ENCODE results near the gene SIK1. TPM values are rescaled to one million over a fixed set of nuclear protein-coding genes. Genes with fewer than 3 reads are reported as not detected.
"Not testable (repeated sequence)": the region's sequence is repeated elsewhere in the genome, so short reads cannot be mapped to it uniquely, and the experiment has no call there.

SIK1 gene
- total RNA-seq, 2 donors from 2014 or later, result 3.7 to 8.4 TPM

DNA sequence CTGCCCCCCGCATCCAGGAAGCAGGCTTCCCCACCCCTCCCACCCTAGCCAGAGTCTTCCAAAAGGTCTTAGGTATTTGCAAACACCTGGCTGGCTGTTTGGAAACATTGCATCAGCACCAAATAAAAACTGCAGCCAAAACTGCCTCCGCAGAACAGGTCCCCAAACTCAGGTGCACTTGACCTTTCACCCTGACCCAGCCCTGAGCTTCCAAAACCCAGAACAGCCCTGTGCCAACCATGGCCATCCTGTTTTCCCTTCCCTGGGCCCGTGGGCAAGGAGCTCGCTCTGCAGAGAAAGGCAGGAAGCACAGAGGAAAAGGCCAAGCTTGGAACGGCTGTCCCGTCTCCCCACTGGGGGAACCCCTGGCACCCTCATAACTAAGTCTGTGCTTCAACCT is 2.0 kb upstream of the SIK1 start:
- H3K9me3 ChIP-seq; H3K4me1 ChIP-seq; H3K4me3 ChIP-seq; H3K36me3 ChIP-seq; H3K27me3 ChIP-seq; H3K27ac ChIP-seq; H3K9ac ChIP-seq (ENCODE audit: low read depth in 2 of 2, low read length in 2 of 2); DNase-seq; intact Hi-C loops (cut with DNase I): not testable (repeated sequence)

DNA sequence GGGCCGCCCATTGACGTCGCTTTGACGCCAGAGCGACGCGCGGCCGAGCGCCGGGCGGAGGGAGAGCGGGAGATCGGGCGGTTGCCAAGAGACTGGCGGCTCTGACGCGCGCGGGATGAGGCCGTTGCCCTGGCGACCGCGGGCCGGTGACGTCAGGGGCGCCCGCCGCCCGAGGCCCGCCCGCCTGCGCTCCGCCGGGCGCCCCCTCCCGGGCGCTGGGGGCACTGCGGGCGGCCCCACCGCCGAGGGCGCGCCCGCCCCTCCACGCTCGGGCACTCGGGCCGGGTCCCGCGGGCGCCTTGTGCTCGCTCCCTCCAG is 270 bp upstream of the SIK1 start:
- H3K27me3 ChIP-seq; intact Hi-C loops (cut with DNase I); H3K9ac ChIP-seq (ENCODE audit: low read depth in 2 of 2, low read length in 2 of 2); H3K4me1 ChIP-seq; DNase-seq; H3K36me3 ChIP-seq; H3K27ac ChIP-seq; H3K4me3 ChIP-seq; H3K9me3 ChIP-seq: not testable (repeated sequence)

DNA sequence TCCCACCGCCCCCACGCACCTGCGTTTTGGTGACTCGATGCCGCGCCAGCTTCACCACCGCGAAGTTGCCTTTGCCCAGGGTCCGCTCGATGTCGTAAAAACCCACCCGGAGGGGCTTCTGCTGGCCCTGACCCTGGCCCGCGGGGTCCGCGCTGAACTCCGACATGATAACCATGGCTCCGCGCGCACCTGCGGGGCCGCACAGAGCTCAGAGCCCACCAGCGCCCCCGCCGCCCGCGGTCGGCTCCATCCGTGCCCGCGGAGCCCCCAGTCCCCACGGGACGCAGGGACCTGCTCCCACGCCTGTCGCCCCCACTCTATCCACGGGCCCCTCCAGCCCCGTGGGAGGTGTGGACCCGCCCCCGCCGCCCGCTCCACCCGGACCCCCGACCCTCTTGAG is 927 bp downstream of the SIK1 start:
- intact Hi-C loops (cut with DNase I); H3K27ac ChIP-seq: not testable (repeated sequence)

DNA sequence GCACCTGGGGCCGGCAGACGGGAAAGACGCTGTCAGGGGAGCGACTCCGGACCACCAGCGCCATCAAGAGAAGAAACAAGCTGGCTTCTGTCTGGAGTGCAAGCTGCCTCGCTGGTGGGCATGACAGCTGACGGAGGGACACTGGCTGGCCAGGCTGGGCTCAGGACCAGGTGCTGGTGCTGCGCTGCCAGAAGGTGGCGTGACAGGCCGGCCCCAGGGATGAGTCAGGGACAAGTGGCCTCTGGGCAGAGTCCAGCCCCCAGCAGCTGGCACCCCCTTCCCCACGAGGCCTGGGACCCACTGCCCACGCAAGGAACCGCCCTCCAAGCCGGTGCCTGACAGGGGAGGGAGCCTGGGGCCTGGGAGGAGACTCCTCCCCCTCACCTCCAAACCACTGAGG is 7.5 kb downstream of the SIK1 start:
- H3K9me3 ChIP-seq; intact Hi-C loops (cut with DNase I); H3K27me3 ChIP-seq; H3K36me3 ChIP-seq; DNase-seq; H3K27ac ChIP-seq; H3K4me1 ChIP-seq; H3K4me3 ChIP-seq; H3K9ac ChIP-seq (ENCODE audit: low read depth in 2 of 2, low read length in 2 of 2): not testable (repeated sequence)

More for the DNA sequence above, 927 bp downstream of the SIK1 start:
- not testable (repeated sequence) for H3K9me3 ChIP-seq; H3K4me3 ChIP-seq; H3K36me3 ChIP-seq; H3K27me3 ChIP-seq; H3K4me1 ChIP-seq; DNase-seq; H3K9ac ChIP-seq (ENCODE audit: low read depth in 2 of 2, low read length in 2 of 2)

DNA sequence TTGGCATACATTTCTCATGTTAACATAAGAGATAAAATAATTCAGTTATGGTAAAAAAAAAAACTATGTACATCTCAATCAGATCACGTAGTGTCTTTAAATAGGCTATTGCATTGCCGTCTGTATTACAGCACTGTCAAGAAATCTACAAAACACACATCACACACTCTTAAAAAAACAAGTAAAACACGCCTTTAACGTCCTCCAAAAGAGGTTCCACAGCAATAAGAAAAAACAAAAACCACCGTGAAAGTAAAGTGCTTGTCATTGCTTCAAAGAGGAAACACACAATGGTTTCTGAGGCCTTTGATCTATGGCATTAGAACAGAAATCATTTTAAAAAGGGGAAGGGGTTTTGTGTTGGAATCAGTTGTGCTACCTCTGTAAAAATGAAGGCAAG is 12.4 kb downstream of the SIK1 start:
- H3K36me3 ChIP-seq; H3K27me3 ChIP-seq; H3K9ac ChIP-seq (ENCODE audit: low read depth in 2 of 2, low read length in 2 of 2); H3K27ac ChIP-seq; DNase-seq; H3K4me3 ChIP-seq; H3K4me1 ChIP-seq; H3K9me3 ChIP-seq; intact Hi-C loops (cut with DNase I): not testable (repeated sequence)

DNA sequence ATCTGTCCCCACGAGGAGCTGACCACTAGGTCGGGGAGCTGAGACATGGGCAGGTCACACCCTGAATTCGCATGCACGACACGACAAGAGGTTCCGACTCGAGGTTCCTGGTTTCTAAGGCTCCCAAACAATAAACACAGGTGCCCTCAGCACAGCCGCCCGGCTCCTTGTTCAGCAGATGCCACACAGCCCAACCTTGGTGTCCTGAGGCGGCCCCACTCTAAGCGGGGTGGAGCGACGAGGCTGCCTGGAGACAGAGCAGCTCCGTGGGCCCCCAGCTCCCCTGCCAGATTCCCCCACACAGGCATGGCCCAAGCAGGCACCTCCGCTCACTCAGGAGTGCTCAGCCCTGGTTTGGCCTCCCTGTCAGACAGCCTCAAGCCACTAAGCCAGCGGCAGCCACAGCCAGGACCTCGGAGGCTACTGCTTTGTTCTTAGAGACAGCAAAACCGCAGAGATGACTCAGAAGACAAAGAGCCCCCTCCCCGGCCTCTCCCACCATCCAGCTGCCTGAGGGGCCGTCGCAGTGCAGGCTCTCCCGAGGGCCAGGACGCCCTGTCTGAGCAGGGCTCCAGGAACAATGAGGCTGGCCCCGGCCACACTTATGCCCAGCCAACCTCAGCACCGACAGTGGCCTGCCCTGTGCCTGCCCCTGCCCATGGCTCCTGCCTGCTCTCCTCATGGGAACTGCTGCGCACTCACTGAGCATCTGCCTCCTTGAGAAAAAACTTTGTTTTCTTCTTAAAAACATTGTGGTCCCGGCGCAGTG is 14.7 kb downstream of the SIK1 start:
- H3K9me3 ChIP-seq; H3K9ac ChIP-seq (ENCODE audit: low read depth in 2 of 2, low read length in 2 of 2); H3K36me3 ChIP-seq; H3K4me3 ChIP-seq; H3K4me1 ChIP-seq; H3K27me3 ChIP-seq; intact Hi-C loops (cut with DNase I); DNase-seq; H3K27ac ChIP-seq: not testable (repeated sequence)

DNA sequence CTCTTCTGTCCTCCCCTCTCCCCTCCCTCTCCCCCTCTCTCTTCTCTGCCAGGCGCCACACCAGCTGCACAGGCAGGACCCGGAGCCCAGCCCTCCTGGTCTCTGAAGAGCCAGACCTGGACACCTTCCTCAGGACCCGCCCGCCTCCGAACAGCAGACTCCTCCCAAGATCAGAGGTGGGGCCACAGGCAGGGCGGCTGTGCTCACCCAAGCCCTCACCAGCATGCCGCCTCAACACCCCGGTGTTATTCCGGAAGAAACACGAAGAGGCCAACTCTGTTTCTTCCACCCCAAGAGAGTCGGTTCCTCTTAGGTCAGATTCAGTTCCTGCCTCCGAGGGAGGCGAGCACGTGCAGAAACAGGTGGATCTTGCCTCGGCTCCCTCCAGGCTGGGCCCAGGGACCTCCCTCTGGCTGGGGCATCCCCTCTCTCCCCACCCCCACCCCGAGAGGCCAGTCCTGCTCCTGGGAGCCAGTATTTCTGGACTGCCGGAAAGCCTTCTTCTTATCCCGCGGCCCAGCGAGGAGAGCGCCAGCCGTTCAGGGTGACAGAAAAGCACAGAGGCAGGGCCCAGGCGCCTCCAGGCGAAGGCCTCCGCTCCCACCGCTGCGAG is 16.4 kb downstream of the SIK1 start:
- H3K27ac ChIP-seq; H3K4me1 ChIP-seq; H3K27me3 ChIP-seq; H3K4me3 ChIP-seq; H3K9me3 ChIP-seq; H3K9ac ChIP-seq (ENCODE audit: low read depth in 2 of 2, low read length in 2 of 2); intact Hi-C loops (cut with DNase I); DNase-seq; H3K36me3 ChIP-seq: not testable (repeated sequence)

DNA sequence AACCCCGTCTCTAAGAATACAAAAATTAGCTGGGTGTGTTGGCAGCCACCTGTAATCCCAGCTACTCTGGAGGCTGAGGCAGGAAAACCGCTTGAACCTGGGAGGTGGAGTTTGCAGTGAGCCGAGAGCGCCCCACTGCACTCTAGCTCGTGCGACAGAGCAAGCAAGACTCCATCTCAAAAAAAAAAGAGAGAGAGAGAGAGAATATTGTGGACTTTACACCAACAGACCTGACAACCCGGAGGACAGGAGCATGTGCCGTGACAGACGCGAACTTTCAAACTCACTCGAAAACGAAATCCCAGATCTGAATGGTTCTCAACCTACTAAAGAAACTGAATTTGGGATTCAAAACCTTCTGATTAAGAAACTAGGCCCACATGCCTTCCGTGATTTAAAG is 19.8 kb downstream of the SIK1 start:
- H3K9ac ChIP-seq (ENCODE audit: low read depth in 2 of 2, low read length in 2 of 2); H3K4me3 ChIP-seq; H3K4me1 ChIP-seq; H3K27me3 ChIP-seq; DNase-seq; H3K9me3 ChIP-seq; intact Hi-C loops (cut with DNase I); H3K36me3 ChIP-seq; H3K27ac ChIP-seq: not testable (repeated sequence)

DNA sequence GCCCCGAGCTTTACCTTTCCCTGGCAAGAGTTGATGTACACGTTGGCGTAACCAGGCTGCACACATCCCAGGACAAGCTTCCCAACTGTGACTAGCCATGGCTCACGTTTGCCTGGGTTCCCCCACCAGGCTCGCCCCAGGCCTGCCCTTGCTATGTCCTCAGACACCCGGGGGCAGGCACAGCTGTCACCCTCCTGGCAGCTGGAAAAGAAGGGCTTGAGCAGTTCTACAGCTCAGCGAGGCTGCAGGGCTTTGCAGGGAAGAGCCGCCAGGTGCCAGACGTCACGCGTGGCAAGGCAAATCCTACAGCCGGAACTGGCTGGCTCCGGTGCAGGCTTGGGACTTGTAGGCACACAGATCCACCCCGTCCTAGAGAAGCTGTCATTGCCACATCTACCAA is 22.5 kb downstream of the SIK1 start:
- not testable (repeated sequence) for H3K36me3 ChIP-seq

DNA sequence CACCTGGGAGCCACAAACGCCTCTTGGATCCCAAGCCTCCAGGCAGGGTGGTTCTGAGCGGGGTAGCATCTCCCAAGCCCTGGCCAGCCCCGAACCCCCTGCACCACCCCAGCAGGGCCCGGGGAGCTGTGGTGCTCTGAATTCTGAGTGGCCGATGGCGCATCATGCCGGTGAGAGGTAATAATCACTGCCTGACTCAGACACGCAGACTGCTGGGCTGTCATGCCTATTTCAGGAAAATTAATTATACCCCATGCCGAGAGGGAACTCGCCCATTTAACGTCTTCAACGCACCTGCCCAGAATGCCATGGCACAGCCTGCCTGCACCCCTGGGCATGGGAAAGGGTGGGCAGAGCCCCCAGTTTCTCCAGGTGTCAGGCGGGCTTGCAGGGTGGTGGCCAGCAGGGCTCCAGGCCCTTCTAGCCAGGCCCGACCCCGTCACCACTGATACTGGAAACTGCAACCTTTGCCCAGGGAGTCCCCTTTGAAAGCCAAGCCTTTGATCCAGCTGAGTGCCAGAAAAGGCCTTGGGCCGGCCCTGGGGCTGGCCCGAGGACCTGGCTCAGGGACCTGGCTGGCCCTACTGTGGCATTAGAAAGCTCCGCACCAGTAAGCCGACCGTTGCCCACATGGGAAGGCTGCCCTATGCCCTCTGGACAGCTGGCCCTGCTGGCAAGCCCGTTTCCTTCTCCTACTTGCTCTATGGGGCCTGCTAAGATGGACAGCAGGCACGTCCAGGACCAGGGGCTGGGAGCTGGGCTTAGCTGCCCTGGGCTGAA is 23.1 kb downstream of the SIK1 start:
- H3K36me3 ChIP-seq; H3K27me3 ChIP-seq; H3K4me3 ChIP-seq; H3K27ac ChIP-seq; H3K9ac ChIP-seq (ENCODE audit: low read depth in 2 of 2, low read length in 2 of 2); H3K4me1 ChIP-seq; intact Hi-C loops (cut with DNase I); H3K9me3 ChIP-seq; DNase-seq: not testable (repeated sequence)

More for the DNA sequence above, 22.5 kb downstream of the SIK1 start:
- intact Hi-C loops (cut with DNase I); H3K9me3 ChIP-seq; DNase-seq; H3K9ac ChIP-seq (ENCODE audit: low read depth in 2 of 2, low read length in 2 of 2); H3K27me3 ChIP-seq; H3K27ac ChIP-seq; H3K4me1 ChIP-seq; H3K4me3 ChIP-seq: not testable (repeated sequence)

DNA sequence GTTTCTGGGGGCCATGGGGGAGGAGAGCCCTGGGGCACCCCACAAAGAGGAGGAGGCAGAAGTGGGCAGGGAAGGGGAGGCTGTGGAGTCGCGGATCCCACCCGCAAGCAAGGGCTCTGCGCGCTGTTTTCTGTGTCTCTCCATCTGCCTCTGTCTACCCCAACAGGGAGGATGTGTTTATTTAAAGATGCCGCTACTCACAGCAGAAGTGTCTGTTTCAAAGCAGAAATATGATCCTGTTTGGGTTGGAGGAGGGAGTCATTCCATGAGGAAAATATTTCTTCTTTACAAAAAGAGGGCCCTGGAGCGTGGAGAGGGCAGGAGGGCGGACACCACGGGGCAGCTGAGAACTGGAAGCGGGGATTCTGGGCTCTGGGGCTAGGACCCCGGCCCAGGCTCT is 25.8 kb downstream of the SIK1 start:
- intact Hi-C loops (cut with DNase I), result not testable (repeated sequence)

DNA sequence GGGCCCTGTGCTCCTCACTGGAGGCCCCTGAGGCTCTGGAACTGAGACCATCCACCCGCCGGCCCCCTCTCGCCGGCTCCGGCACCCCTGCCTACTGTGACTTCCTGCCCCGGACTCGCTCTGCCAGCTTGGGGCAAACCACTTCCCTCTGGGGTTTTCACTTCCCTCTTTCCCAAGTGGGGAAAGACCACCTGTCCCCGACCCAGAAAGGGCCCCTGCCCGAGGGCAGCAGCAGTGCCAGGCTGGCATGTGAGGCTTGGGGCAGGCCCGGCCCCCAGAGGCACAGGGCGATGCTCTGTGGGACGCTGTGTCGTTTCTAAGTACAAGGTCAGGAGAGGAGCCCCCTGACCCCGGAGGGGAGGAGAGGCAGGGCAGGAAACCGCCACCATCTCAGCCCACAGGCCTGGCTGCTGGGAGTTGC is 27.3 kb downstream of the SIK1 start:
- H3K9me3 ChIP-seq; H3K9ac ChIP-seq (ENCODE audit: low read depth in 2 of 2, low read length in 2 of 2); H3K36me3 ChIP-seq; H3K4me3 ChIP-seq; H3K27me3 ChIP-seq; H3K27ac ChIP-seq; intact Hi-C loops (cut with DNase I); H3K4me1 ChIP-seq; DNase-seq: not testable (repeated sequence)

More for the DNA sequence above, 25.8 kb downstream of the SIK1 start:
- not testable (repeated sequence) for H3K9me3 ChIP-seq; H3K9ac ChIP-seq (ENCODE audit: low read depth in 2 of 2, low read length in 2 of 2); H3K36me3 ChIP-seq; H3K27me3 ChIP-seq; H3K27ac ChIP-seq; DNase-seq; H3K4me3 ChIP-seq; H3K4me1 ChIP-seq

DNA sequence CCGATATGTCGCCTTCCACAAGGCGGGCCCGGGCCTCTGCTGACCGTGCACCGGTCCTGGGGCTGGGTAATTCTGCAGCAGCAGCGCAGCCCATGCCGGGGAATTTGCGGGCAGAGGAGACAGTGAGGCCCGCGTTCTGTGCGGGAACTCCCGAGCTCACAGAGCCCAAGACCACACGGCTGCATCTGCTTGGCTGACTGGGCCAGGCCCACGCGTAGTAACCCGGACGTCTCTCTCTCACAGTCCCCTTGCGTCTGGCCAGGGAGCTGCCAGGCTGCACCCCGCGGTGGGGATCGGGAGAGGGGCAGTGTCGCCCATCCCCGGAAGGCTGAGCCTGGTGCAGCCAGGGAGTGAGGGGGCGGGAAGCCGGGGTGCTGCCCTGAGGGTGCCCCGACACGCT is 27.8 kb downstream of the SIK1 start:
- H3K27me3 ChIP-seq; H3K27ac ChIP-seq; DNase-seq; H3K4me1 ChIP-seq; intact Hi-C loops (cut with DNase I); H3K4me3 ChIP-seq; H3K9me3 ChIP-seq; H3K9ac ChIP-seq (ENCODE audit: low read depth in 2 of 2, low read length in 2 of 2); H3K36me3 ChIP-seq: not testable (repeated sequence)

All from colonic mucosa (tissue), 4 donors.